Endometrium (tissue), 2 donors: Measurements from ENCODE around the gene KCNMB3.
"Not testable (repeated sequence)": the region's sequence is repeated elsewhere in the genome, so short reads cannot be mapped to it uniquely, and the experiment has no call there.

Experiments used
- FAIRE-seq: peaks from 2 replicates; lab custom pipeline; 2012; peaks lifted over from hg19 to GRCh38; lab: Jason Lieb, UNC
- donor health status: control.
- donor health status: control.

KCNMB3 gene

GRCh38 chr3:179250803-179251476 lies at the start of gene KCNMB3:
KCNMB3 (minus strand) TSS chr3:179251114; CDS start chr3:179250990, 124 bp downstream.
- no peak for FAIRE-seq

- FAIRE-seq: no peak
Observed at GRCh38 chr3:179299999-179300613, 49.2 kb upstream of the KCNMB3 start.

- FAIRE-seq: no peak
Observed at GRCh38 chr3:179299316-179299715, 48.4 kb upstream of the KCNMB3 start.

GRCh38 chr3:179297971-179298725 lies 47.2 kb upstream of the KCNMB3 start:
- no peak for FAIRE-seq

- FAIRE-seq: no peak
Observed at GRCh38 chr3:179292450-179292849, 41.5 kb upstream of the KCNMB3 start.

GRCh38 chr3:179289295-179289694 lies 38.4 kb upstream of the KCNMB3 start:
- FAIRE-seq: no peak

- no peak for FAIRE-seq
Observed at GRCh38 chr3:179288845-179289244, 37.9 kb upstream of the KCNMB3 start.

GRCh38 chr3:179286331-179286730 lies 35.4 kb upstream of the KCNMB3 start:
- no peak for FAIRE-seq

GRCh38 chr3:179281825-179282224 lies 30.9 kb upstream of the KCNMB3 start:
- FAIRE-seq: no peak

GRCh38 chr3:179279837-179280236 lies 28.9 kb upstream of the KCNMB3 start:
- no peak for FAIRE-seq

- no peak for FAIRE-seq
Observed at GRCh38 chr3:179278932-179279693, 28.2 kb upstream of the KCNMB3 start.

- FAIRE-seq: no peak
Observed at GRCh38 chr3:179278151-179278550, 27.2 kb upstream of the KCNMB3 start.

GRCh38 chr3:179276743-179277142 lies 25.8 kb upstream of the KCNMB3 start:
- no peak for FAIRE-seq

- FAIRE-seq: no peak
Observed at GRCh38 chr3:179276001-179276400, 25.1 kb upstream of the KCNMB3 start.

GRCh38 chr3:179274434-179274833 lies 23.5 kb upstream of the KCNMB3 start:
- not testable (repeated sequence) for FAIRE-seq

GRCh38 chr3:179272385-179272784 lies 21.5 kb upstream of the KCNMB3 start:
- no peak for FAIRE-seq

GRCh38 chr3:179269152-179269707 lies 18.3 kb upstream of the KCNMB3 start:
- FAIRE-seq: no peak

GRCh38 chr3:179268400-179269051 lies 17.6 kb upstream of the KCNMB3 start:
- no peak for FAIRE-seq

- no peak for FAIRE-seq
Observed at GRCh38 chr3:179266701-179267211, 15.8 kb upstream of the KCNMB3 start.

GRCh38 chr3:179265875-179266274 lies 15.0 kb upstream of the KCNMB3 start:
- FAIRE-seq: no peak

GRCh38 chr3:179265092-179265491 lies 14.2 kb upstream of the KCNMB3 start:
- no peak for FAIRE-seq
